Thoracic aorta endothelial cell (primary cell): Measurements from ENCODE around the gene CFHR4. TPM values are rescaled to one million over a fixed set of nuclear protein-coding genes. Genes with fewer than 3 reads are reported as not detected.

Experiments
- total RNA-seq: library from RNA; depleted of rRNA; stranded (reverse); fragments of >200 nt; gene quantifications from 2 replicates; pipeline ENCODE4 v1.2.3, GENCODE V29; 2012

CFHR4 gene
- total RNA-seq, result not detected in 2 replicates

DNA sequence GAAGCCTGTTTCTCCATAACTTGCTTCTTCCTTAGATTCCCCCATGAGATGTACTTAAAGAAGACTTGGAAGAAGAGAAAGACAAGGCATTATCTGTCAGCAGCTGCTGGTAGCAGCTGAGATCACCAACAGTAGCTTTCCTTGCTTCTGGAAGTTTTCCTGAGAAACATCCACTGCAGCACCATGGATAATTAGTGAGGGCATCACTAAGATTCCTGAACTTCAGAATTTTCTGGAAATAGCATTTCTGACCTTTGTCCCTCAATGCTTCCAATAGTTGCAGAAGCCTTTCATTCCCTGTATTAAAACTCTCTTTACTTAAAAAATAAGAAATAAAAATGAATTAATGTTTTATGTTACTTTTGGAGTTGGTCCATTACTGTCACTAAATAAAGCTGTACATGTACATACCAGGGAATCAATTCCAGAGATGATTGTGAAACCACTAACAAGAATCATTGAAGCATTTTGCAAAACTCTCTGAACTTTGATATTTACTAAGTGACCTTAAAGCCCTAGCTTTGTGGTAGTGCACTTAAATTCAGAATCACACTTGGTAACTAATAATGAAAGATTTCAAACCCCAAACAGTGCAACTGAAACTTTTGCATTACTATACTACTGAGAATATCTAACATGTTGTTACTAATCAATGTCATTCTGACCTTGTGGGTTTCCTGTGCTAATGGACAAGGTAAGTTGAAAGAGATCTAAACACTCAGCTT is at the start of gene CFHR4:
Gene CFHR4 (plus strand): TSS at position 538 of the 725 bp plus-strand sequence. CDS start 99 bp downstream, at position 637.

DNA sequence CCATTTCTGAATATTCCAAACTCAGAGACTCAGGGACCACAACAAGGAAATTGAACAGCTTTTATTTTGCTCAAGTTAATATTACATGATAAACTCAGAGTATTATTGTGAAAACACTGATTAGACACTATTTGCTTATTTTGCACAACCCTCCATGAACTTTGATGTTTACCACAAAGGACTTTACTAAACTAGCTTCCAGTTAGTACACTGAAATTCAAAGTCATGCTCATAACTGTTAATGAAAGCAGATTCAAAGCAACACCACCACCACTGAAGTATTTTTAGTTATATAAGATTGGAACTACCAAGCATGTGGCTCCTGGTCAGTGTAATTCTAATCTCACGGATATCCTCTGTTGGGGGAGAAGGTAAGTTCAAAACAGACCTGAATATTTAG is 55.7 kb downstream of the CFHR4 start, which contains the start of gene CFHR2:
Gene CFHR2 (plus strand): TSS at position 171 of the 400 bp plus-strand sequence. CDS start 143 bp downstream, at position 314.

Other genes starting within 250 kb of the CFHR4 start
- 48.2 and 61.8 TPM in 2 replicates for gene CFH, start 236.0 kb upstream of the CFHR4 start, total RNA-seq
- not detected in 2 replicates for gene CFHR3, start 113.2 kb upstream of the CFHR4 start, total RNA-seq
- gene CFHR1, start 68.3 kb upstream of the CFHR4 start, total RNA-seq, result not detected in 2 replicates
- gene CFHR2, start 55.7 kb downstream of the CFHR4 start, total RNA-seq, result not detected in 2 replicates
- gene CFHR5, start 89.5 kb downstream of the CFHR4 start, total RNA-seq, result not detected in 2 replicates
- 0.40 TPM in 1 of 2 replicates, not detected in the other for gene F13B, start 179.2 kb downstream of the CFHR4 start, total RNA-seq